ENCODE data around the gene ZNF536.

Gene ZNF536

DNA sequence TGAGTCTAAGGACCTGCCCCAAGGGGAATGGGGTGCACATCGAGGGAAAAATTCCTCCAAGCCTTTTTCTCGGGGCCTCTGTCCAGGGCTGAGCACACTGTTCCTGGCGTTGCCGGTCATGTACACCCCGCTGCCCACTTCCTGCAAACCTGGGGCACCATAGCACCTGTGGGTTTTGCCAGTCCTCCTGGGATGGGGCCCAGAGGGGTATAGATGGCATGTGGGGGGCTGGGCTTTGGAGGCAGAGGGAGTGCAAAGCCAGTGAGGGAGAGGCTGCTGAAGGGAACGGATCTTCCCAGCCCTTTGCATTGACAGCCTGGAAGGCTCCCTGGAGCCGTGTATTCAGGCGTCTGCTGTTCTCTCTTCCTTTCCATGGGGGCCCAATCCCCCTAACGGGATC is 187.3 kb downstream of the ZNF536 start:
- DNase-seq (ENCODE audit: low read depth, low spot score) = no peak

DNA sequence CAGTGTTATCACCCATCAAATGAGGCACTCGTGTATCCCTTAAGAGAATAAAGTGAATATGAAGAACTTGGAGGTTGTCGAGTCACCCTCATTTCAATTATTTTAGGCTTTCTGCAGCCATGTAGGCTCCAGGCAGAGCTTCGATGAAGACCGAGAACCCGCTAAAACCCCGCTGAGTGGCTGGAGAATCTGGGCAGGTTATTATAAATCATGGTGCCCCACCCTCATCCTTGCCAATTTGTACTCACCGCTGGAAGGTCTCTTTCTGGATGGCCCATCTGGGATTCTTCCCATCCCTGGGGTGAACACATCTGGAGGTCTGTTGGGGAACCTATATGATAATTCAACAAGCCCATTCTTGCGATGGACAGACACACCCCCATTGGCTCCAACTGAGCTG is 190.8 kb downstream of the ZNF536 start:
- DNase-seq (ENCODE audit: low read depth, low spot score) = no peak

GRCh38 chr19:30563691-30564090 is 191.5 kb downstream of the ZNF536 start:
- no peak for DNase-seq (ENCODE audit: low read depth, low spot score)

- no peak for DNase-seq (ENCODE audit: low read depth, low spot score)
Observed at GRCh38 chr19:30564551-30565011, 192.4 kb downstream of the ZNF536 start.

GRCh38 chr19:30565636-30566035 is 193.5 kb downstream of the ZNF536 start:
- DNase-seq (ENCODE audit: low read depth, low spot score) = no peak

- DNase-seq (ENCODE audit: low read depth, low spot score) = no peak
Observed at GRCh38 chr19:30566681-30567420, 194.7 kb downstream of the ZNF536 start.

DNA sequence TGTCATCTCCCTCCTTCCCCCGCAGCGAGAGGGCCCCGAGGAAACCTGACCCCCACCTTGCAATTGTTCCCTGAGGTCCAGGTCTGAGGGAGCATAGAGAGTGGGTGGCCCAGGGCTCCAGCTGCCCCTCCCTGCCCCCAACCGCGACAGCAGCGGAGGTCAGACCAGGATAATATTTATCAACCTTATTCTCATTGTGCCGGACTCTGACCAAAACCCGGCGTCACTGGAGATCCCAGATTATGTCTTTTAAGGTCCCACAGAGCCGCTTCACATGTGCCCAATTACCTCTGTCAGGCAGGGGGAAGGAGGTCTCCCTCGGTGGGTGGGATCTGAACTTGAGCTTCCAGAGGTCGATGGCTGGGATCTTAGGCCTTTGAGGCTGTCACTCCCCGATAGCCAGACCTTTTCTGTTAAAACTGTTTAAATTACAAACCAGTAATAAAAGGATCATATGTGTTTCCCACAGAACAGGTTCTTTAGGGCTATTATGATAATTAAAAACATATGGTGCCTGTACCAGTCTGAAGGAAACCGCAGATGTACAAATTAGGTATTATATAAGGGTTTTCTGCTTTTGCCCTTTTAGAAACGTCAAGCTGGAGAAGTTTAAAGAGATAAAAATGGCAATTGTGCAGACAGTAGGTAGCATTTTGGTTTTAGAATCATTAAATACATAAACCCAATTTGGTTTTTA is 195.5 kb downstream of the ZNF536 start:
- DNase-seq (ENCODE audit: low read depth, low spot score) = no peak

GRCh38 chr19:30570194-30570593 is 198.0 kb downstream of the ZNF536 start:
- no peak for DNase-seq (ENCODE audit: low read depth, low spot score)

- DNase-seq (ENCODE audit: low read depth, low spot score) = no peak
Observed at GRCh38 chr19:30577551-30578105, 205.4 kb downstream of the ZNF536 start.

GRCh38 chr19:30579419-30579818 is 207.2 kb downstream of the ZNF536 start:
- DNase-seq (ENCODE audit: low read depth, low spot score) = no peak

DNA sequence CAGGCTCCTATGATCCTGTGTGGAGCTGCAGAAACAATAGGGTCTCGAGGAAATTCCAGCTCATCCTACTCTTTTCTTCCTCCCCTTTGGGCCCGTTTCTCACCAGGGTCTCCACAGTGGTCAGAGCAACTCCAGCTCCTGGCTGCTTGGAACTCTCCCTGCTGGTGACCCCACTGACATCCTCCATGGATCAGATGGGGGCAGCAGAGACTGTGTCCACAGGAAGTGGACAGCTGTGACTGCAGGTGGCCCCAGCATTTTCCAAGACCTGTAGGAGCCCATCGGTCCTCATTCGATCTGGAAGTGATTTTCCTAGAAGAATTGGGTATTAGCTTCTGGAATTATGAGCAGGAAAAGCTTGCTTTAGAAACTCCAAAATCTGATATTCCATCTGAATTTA is 208.5 kb downstream of the ZNF536 start:
- DNase-seq (ENCODE audit: low read depth, low spot score) = no peak

- no peak for DNase-seq (ENCODE audit: low read depth, low spot score)
Observed at GRCh38 chr19:30584090-30584489, 211.9 kb downstream of the ZNF536 start.

DNA sequence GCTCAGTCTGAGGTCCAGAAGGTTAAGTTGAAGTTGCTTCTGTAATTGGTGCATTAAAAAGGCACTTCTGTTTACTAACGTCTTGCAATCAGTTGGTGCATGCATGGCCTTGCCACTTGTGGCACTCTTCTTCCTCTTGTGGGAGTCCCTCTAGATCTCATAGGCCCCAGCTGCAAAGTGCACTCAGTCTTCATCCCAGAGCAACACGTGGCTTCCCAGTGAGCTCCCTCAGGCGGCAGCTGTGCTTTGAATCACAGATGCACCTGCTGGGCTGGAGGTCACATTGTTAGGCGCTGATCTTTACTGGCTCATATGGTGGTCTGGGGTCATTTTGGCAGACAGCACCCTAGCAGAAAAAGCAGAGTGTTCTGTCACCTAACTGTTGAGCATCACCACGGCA is 215.7 kb downstream of the ZNF536 start:
- DNase-seq (ENCODE audit: low read depth, low spot score) = no peak

DNA sequence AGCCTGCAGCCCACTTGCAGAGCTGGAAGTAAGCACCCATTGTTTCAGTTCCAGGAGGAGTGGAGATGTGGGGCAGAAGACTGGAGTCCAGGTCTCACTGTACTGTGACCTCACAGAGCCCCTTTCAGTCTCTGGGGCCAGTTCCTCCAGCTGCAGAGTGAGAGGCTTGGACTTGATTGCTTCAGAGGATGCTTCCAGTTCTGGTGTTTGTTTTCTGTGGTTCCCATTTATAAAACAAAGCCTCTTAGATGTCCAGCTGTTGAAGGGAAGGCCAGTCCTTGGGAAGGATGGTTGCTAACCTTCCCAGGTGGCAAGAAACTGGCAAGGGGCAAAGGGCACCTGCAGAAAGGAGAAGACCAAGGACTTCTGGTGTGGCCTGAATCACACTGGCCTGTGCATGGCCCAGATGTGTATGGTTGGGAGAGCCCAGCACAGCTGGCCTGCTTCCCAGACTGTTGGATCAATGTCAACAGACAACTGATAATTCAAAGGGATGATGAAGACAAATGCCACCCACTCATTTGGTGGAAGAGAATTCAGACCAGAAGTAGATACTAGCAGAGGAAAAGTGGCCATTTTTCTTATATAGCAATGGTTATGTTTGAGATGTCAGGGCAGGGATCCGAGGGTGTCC is 218.5 kb downstream of the ZNF536 start:
- DNase-seq (ENCODE audit: low read depth, low spot score) = no peak

- no peak for DNase-seq (ENCODE audit: low read depth, low spot score)
Observed at GRCh38 chr19:30593356-30593755, 221.2 kb downstream of the ZNF536 start.

DNA sequence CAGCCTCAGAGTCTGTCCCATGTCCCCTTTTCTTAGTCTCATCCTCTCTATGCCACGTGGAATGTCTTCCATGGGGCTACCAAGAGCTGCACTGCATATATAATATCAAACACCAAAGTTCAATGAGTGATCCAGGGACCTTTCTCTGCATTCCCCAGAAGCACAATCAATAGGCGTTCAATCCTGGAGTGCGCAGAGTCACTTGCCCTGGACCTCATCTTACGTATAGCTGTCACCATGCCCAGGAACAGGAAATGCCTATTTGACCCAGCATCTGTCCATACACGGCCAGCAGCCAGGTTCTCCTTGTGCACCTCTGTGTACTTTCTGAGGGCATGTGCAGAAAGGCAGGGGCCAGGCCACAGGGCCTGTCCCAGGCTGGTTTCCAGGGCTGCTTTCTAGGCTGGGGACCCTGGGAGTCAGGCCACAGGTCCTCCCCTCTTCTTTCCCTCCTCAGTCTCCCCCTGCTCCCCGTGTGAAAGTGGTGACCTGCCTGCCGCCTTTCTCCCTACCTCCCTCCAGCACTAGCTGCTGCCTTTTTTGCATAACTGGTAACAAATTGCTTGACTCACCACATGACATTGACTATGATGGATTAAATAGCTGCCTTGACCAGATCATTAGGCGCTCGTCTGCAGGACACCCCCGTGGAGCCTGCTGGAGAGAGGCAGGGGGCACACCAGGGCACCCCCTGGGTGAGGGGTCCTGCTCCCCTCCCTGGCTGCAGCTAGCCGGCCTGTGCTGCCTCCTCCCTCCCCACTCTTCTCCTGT is 222.0 kb downstream of the ZNF536 start:
- DNase-seq (ENCODE audit: low read depth, low spot score) = no peak

DNA sequence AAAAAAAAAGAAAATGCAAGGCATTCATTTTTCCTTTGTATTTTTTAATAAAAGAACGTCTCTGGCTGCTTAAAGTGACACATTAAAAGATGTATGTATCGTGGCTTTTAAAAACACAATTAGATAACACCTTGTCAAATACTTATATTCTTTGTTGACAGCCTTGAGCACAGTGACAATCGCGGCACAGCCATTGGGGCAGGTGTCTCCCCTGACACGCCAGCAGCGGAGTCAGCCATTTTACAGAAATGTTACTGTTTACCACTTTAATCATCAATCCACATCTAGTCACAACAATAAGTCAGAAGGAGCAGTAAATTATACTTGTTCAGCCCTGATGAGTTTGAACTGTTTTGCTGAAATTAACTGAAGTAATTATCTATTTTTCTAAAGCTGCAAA is 224.1 kb downstream of the ZNF536 start:
- DNase-seq (ENCODE audit: low read depth, low spot score) = no peak

DNA sequence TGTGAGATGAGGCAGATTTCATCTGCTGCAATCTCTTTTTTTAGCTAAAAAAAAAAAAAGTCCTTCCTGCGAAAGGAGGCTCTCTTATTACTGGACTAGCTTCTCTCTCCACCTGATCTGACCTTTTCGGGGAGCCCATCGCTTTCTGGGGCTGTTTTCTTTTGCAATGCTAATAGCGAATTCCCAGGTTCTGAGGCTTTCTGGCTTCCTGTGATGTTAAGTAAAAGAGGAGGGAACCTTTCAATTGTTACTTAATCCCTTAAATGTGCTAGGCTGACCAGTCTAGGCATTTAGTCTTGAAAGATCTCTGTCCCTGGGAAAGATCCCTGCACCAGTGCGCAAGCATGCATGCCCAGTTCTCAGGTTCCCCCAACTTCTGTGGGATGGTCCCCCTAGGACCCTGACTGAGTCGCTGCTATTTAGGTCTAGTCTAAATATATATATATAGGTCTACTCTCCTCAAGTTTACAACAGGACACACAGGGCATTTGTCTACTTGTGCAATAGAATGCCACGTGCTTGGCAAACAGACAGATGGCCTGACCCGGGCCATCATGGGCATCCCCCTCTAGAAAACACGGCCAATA is 224.7 kb downstream of the ZNF536 start:
- DNase-seq (ENCODE audit: low read depth, low spot score) = no peak

DNA sequence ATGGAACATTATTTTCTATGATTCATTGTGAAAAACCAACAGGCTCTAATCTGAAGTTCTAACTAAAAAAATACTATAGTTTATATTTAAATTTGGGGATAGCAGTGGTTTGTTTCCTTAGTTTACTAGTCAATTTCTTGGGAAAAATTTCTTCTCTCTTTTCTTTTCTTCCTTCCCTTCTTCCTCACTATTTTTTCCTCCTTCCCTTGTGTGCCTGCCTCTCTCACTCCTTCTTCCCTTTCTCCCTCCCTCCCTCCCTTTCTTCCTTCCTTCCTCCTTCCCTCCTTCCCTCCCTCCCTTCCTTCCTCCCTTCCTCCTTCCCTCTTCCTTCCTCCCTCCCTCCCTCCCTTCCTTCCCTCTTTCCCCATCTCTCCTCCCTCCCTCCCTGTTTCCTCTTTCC is 226.5 kb downstream of the ZNF536 start:
- DNase-seq (ENCODE audit: low read depth, low spot score) = no peak

DNA sequence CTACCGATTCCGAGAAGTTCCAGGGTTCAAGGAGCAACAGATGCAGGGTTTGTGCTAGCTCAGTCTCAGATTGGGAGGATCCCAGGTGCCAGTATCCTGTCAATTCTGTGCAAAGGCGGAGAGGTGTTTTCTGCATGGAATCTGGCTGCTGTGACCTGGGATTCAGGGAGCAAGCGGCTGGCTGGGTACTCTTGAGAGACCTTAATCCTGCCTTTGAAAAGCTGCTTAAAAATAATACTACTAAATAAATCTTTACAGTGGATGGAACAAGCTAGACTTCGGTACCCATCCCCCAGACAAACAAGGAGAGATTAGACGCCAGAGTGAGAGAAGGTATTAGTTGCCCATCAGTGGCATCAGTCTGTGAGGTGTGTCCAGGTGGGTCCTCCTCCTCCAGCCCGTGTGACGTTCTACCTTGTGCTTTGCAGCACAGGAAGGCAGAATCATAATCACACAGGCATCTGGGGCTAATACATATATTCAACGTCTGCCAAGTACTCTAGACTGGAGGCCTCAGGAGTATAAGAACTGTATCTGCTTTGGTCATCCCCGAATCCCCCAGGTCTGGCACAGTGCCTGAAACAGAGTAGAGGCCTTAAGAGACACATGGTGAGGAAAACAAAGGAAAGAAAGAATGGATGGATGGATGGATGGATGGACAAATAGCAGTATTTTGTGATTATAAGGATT is 230.6 kb downstream of the ZNF536 start:
- no peak for DNase-seq (ENCODE audit: low read depth, low spot score)

DNA sequence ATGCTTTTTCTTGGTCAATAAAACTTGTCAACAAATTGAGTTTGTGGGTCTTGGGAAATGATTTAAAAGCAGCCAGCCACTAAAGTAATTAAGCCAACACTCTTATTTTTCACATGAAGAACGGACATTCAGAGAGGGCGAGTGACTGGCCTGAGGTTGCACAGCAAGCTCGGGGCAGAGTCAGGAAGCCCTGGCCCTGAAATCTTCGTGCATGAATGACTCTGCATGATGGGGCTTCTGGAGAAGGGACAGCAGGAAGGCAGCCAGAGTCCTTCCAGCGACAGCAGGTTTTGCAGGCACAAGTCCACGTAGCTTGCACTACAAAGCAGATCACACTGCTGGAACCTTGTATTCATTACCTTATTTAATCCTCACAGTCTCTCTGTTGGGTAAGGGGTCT is 232.5 kb downstream of the ZNF536 start:
- DNase-seq (ENCODE audit: low read depth, low spot score) = no peak
